ENCODE data around the gene TMEM37. TPM values are rescaled to one million over a fixed set of nuclear protein-coding genes. Genes with fewer than 3 reads are reported as not detected.

Gene TMEM37
- total RNA-seq, 3 donors from 2014 or later = 8.8 to 43.2 (median 9.4) TPM

DNA sequence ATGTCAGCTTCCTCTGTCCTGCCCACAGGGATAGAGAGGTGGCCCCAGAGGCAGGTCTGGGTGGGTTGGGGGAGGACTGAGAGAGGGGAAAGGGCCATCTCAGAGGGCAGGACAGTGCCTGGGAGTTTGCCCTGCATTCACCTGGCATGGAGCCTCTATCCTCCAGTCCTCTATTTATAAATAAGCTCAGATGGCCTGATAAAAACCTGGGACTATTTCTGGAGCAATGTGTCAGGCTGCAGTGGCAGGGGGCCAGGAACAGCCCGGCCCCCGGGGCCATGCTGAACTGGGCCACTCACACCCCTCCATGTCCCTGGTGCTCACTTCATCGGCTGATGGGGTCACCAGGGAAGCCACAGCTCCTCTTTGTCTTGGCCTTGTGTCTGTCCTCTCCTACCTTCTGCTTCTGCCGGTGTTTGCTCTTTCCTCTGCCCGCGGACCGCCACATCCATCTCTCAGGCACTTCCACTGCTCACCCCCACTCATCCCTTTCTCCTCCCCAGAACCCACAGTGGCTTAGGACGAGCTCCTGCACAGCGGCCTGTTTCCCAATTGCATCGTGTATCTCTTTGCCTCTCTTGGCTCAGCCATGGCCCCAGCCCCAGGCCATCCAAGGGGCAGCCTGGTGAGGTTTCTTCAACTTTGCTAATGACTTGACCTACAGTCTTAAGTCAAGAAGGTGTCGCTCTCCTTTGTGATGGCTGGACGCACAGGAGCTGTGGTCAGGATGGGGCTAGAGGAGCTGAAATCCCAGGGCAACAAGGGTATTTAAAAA, 53.9 kb downstream of the TMEM37 start:
- Histone ChIP-seq H3K9me3 (no peaks in the 10 kb centered on the region), H3K27me3 (no peaks in the 10 kb centered on the region), H3K36me3 (no peaks in the 10 kb centered on the region), H3K4me1 (no peaks in the 10 kb centered on the region), H3K27ac (no peak overlapping the region), H3K4me3 (no peak overlapping the region)
- TF ChIP-seq POLR2AphosphoS5 (IDR thresholded peaks at IDR 0.05) (no peak), CTCF (IDR thresholded peaks at IDR 0.05) (no peak), POLR2A (IDR thresholded peaks at IDR 0.05) (no peak)
- DNase-seq (ENCODE audit: low spot score in 2 of 2) = peak in 1 of 2 donors; percentile 19
- intact Hi-C loops (cut with DNase I; ENCODE audit: low total_unique reads) = no loop called here

DNA sequence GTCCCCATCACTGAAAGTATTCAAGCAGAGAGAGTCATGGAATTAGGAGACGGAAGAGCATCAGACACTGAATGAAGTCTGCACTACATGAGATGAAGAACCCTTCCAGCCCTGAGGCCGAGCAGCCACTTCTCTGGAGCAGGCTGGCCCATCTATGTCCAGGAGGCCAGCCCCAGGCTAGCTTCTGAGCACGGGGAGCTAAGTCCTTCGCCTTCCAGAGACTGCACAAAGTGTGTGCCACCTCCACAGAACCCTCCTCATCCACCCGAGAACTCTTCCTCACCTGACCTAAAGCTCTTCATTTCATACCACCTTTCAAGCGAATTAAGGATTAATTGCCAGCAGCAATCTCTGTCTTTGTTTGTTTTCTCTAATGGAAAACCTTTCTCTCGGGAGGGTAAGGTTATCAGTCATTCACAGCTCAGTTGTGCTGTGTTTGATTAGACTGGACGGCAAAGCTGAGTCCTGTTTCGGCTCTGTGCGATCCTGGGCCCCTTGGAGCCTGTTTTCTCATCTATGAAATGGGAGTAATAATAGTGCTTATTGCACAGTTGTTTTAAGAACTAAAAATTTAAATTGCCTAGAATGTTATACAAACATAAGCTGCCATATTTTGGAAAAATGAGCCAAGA, 54.7 kb downstream of the TMEM37 start:
- H3K4me1 ChIP-seq = no peaks in the 10 kb centered on the region
- DNase-seq (ENCODE audit: low spot score in 2 of 2) = no peak

DNA sequence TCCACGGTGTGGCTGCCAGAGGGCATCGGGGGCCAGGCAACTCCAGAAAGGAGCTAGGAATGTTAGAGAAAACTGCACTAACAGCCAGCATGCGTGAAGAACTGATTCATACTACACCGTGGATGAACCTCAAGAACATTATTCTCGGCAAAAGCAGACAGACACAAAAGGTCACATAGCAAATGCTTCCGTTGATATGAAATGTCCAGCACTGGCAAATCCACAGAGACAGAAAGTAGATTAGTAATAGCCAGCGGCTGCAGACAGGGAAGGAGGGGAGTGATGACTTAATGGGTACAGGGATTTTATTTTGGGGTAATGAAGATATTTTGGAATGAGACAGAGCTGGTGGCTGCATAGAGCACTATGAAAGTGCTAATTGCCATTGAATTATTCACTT, 55.2 kb downstream of the TMEM37 start:
- no peak for TF ChIP-seq POLR2A (IDR thresholded peaks at IDR 0.05)
- no peak for TF ChIP-seq CTCF (IDR thresholded peaks at IDR 0.05)
- TF ChIP-seq POLR2AphosphoS5 (IDR thresholded peaks at IDR 0.05) = no peak
- no peak overlapping the region for H3K27ac ChIP-seq
- H3K36me3 ChIP-seq = no peaks in the 10 kb centered on the region
- no peaks in the 10 kb centered on the region for H3K4me1 ChIP-seq
- H3K4me3 ChIP-seq = no peak overlapping the region
- DNase-seq (ENCODE audit: low spot score in 2 of 2) = no peak
- no peaks in the 10 kb centered on the region for H3K27me3 ChIP-seq
- intact Hi-C loops (cut with DNase I; ENCODE audit: low total_unique reads) = no loop called here
- no peaks in the 10 kb centered on the region for H3K9me3 ChIP-seq

More for the DNA sequence above, 54.7 kb downstream of the TMEM37 start:
- Histone ChIP-seq H3K9me3 (no peaks in the 10 kb centered on the region), H3K36me3 (no peaks in the 10 kb centered on the region), H3K4me3 (no peak overlapping the region), H3K27ac (no peak overlapping the region), H3K27me3 (no peaks in the 10 kb centered on the region)
- TF ChIP-seq POLR2AphosphoS5 (IDR thresholded peaks at IDR 0.05) (no peak), CTCF (IDR thresholded peaks at IDR 0.05) (no peak), POLR2A (IDR thresholded peaks at IDR 0.05) (no peak)
- intact Hi-C loops (cut with DNase I; ENCODE audit: low total_unique reads) = no loop called here

DNA sequence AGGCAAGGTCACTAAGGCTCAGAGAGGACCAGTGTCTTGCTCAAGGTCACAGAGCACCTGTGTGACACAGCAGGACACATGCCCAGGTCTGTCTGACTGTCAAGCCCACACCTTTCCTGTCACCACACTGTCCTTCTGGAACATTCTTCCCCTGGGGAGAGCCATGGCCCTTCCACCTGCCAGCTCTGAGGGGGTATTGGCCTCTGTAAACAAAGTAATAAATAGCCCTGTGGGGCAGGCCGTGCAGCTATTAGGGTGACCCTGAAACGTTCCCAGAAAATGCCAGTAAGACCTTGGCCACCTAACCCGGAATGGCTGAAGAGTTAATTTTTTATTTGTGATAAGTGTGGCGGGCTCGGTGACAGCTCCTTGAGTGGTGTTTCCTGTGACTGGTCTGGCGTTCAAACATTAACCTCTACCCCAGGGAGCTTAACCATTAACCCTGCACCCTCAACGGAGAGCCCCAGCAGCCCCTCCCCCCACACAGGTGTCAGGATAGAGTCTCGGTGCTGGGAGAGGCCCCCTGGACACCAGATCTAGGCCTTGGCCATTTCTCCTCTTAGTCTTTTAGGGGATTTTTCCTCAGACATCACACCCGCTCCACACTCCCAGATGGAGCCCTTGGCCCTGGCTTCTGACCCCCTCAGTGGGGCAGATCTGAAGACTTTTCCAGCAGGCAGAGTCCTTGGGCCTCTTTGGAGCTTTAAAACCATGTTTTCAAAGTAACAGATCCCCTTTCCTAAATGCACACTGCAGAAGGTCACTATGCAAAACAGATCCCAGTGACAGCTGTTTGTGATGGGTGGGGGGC, 56.0 kb downstream of the TMEM37 start:
- DNase-seq (ENCODE audit: low spot score in 2 of 2) = no peak
- TF ChIP-seq POLR2AphosphoS5 (IDR thresholded peaks at IDR 0.05) (no peak), CTCF (IDR thresholded peaks at IDR 0.05) (no peak), POLR2A (IDR thresholded peaks at IDR 0.05) (no peak)
- no peak overlapping the region for H3K4me3 ChIP-seq
- H3K27ac ChIP-seq = no peak overlapping the region
- no peaks in the 10 kb centered on the region for H3K27me3 ChIP-seq
- intact Hi-C loops (cut with DNase I; ENCODE audit: low total_unique reads) = no loop called here
- H3K36me3 ChIP-seq = no peaks in the 10 kb centered on the region
- H3K4me1 ChIP-seq = no peaks in the 10 kb centered on the region
- H3K9me3 ChIP-seq = no peaks in the 10 kb centered on the region

Other genes with a start within 250 kb of the TMEM37 start
- 10 to 100 TPM; 11.2 to 52.2 (median 49.8) TPM for gene STEAP3, start 208.0 kb upstream of the TMEM37 start, total RNA-seq
- 10 to 100 TPM; 12.5 to 17.0 (median 13.0) TPM for gene C2orf76, start 65.0 kb upstream of the TMEM37 start, total RNA-seq
- 100 to 1,000 TPM; 160 to 236 (median 202) TPM for gene DBI, start 64.9 kb upstream of the TMEM37 start, total RNA-seq
- not detected for gene SCTR, start 92.6 kb downstream of the TMEM37 start, total RNA-seq
- 1 to 10 TPM in 1 of 3 donors, under 1 TPM in 1, not detected in 1; 0.98 to 3.5 TPM for gene CFAP221, start 112.6 kb downstream of the TMEM37 start, total RNA-seq
- 10 to 100 TPM in 2 of 3 donors, 1 to 10 TPM in 1; 3.4 to 16.5 (median 13.1) TPM for gene TMEM177, start 247.3 kb downstream of the TMEM37 start, total RNA-seq